NCI-H1694 (cell line): Measurements from ENCODE around the gene MARS1.
A peak's percentile ranks its signal among the peaks of the same experiment; 100 is the strongest.
"Not testable (repeated sequence)": the region's sequence is repeated elsewhere in the genome, so short reads cannot be mapped to it uniquely, and the experiment has no call there.

Experiments
- DNase-seq: peaks from one replicate; lab custom pipeline; 2025; lab: John Stamatoyannopoulos, UW

The MARS1 gene

DNA sequence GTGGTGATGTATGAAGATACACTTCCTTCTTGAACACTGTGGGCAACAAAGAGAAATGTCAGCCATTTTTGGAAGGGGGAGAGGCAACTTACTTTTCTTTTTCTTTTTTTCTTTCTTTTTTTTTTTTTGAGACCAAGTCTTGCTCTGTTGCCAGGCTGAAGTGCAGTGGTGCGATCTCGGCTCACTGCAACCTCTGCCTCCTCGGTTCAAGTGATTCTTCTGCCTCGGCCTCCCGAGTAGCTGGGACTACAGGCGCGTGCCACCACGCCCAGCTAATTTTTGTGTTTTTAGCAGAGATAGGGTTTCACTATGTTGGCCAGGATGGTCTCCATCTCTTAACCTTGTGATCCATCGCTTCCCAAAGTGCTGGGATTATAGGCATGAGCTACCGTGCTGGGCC lies 29.9 kb downstream of the MARS1 start:
- not testable (repeated sequence) for DNase-seq

DNA sequence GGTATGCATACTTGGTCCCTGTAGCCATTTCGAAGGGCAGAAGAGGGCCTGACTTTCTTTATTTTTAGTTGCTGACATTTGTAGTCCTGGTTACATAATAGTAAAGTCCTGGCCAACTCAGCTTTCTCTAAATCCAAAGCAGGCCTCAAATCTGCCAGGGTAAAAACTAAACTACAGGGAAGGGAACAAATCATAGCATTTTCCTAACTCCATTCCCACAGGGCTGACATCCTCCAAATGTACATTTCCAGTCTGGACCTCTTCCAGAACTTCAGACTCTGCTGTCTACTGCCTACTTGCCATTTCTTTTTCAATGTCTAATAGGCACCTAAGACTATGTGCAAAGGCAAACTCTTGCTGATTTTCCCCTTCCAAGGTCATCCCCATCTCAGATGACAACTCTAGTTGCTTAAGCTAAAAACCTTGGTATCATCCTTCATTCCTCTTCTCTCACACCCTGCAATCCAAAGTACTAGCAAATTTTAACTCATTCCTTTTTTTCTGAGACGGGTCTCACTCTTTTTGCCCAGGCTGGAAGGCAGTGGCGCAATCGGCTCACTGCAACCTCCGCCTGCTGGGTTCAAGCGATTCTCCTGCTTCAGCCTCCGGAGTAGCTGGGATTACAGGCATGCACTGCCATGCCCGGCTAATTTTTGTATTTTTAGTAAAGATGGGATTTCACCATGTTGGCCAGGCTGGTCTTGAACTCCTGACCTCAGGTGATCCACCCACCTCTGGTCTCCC lies 30.5 kb downstream of the MARS1 start:
- no peak for DNase-seq

DNA sequence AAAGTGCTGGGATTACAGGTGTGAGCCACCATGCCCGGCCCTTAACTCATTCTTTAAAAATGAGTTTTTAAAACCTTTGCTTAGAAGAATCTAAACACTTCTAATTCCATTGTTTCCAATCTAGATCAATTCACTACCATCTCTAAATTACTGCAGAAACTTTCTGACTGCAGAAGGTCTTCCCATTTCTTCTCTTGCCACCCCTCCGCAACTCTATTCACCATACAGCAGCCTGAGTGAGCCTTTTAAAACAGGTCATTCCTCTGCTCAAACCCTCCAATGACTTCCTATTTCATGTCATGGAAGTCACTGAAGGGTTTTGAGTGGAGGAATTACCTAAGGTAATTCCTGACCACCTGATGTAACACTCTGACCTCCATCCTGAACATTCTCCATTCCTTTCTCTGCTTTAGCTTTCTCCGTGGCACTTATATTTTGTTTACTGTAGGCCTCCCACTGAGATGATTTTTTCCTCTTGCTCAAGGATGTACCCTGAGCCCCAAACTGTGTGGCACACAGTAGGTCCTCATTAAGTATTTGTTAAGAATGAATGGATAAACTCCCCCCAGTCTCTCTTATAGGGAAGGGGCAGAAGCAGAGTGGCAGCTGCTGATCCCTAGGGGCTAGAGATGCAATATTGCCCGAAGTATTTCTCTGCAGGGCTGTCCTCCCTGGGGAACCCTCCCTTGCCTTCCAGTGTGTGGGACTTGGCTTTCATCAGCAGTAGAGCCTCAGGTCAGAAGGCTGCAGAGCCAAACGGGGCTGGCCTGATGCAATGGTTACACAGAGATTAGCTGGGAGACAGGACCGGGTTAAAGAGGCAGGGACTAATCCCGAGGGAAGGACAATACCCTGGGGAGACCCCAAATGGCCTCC lies 31.3 kb downstream of the MARS1 start:
- no peak for DNase-seq

DNA sequence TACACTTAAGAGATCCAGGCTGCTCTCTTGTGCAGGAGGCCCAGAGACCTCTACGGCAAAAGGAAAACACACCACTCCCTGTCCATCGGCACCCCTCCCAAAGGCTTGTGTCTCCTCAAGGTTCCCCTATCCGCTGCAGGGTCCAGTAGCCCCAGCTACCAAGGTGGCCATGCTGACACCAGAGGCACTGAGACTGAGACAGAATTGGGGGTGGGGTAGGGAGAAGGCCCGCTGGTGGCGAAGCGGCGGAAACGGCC lies 31.9 kb downstream of the MARS1 start:
- no peak for DNase-seq

DNA sequence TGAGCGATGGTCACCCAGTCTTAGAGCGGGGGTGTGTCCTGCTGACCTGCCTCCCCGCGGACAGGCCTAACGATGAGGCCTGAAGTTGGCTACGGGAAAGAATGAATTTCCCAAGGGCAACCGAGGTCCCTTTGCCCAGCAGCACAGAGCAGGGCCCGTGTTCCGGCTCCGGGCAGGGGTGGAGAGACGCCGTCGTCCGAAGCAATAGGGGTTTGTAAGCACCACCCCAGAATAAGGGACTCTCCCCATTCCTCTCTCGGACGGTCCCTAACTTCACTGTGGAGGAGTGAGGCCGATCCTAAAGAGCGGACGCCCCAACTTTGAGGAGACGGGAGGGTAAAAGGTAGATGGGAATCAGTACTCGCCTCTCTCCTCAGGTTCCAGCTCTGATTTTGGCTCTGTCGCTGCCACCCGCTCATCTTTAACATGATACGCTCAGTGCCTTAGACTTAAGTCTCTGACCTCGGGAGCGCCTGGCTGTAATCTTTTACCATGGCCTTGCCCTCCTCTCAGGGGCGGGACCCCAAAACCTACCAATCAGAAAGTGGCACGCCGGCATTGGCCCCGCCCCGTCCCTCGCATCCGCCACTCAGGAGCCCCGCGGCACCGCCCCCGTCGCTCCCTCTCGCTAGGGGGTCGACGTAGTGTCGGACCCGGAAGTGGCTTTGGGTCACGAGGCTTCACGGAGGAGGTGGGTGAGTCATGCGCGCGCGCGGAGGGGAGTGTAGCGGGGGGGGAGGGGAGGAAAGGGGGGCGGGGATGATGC lies 32.4 kb downstream of the MARS1 start, which contains the start of gene DDIT3:
DDIT3 (minus strand) TSS at position 462 of the 766 bp plus-strand sequence. CDS start 3,108 bp downstream, outside the sequence.
- DNase-seq = peak; percentile 95

DNA sequence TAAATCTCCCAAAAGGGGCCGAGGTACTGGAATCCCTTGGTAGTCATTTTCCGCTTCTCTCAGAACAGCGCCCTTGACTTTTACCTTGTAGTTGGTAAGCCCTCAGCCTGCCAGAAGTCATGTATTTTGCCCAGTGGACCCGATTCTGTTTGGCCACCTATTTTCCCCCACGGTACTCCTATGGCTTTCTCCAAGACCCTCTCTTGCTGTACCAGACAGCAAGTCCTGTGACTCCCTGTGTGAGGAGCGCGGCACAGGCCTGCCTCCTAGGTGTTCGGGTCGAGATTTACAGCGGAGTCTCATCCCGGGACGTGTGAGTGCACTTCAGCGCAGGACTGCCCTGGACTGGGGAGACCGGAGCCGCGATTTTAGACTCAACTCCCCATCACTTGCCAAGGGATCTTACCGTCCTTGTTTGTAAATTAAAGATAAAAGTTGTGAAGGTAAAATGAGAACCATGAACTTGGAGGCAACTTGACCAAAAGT lies 33.7 kb downstream of the MARS1 start:
- peak; percentile 35 for DNase-seq

DNA sequence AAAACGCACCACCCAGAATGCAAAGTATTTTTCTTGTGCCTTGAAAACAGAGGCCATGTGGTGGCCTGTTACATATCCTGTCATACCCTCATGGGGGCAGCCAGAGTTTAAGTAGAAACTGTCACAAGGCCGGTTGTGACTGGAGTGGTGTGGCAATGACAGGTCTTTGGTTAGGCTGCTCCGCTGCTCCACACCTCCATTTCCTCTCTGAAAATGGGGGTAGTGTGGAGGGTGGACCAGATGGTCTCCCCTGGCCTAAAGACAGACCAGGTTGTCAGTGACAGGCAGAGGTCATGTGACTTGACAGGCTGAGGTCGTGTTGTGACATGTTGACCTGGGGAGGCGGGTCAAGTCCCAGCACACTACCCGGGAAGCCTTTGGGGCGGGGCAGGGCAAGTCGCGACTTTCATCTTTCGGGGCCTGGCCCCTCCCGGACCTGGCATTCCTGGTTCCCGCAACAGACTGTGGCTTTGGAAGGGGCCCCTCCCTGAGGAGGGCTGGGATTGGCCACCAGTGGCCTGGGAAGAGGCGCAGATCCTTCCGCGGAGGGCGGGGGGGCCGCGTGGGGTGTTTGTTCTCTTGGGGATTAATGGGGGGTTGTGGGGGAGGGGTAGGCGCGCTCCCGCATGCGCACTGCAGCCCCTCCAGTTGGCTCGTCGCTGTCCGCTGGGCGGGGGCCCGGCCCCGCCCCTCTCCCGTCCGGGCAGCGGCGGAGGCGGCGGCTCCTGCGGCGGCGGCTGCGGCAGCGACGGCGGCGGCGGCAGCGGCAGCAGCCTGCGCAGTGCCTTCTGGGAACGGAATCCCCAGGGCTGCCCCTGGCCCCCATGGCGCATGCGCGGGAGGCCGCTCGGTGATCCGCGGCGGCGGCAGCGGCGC lies 34.4 kb downstream of the MARS1 start, which contains the start of gene MBD6:
MBD6 (plus strand) TSS at position 814 of the 876 bp plus-strand sequence. CDS start 1,480 bp downstream, outside the sequence.
- peak; percentile 90 for DNase-seq

DNA sequence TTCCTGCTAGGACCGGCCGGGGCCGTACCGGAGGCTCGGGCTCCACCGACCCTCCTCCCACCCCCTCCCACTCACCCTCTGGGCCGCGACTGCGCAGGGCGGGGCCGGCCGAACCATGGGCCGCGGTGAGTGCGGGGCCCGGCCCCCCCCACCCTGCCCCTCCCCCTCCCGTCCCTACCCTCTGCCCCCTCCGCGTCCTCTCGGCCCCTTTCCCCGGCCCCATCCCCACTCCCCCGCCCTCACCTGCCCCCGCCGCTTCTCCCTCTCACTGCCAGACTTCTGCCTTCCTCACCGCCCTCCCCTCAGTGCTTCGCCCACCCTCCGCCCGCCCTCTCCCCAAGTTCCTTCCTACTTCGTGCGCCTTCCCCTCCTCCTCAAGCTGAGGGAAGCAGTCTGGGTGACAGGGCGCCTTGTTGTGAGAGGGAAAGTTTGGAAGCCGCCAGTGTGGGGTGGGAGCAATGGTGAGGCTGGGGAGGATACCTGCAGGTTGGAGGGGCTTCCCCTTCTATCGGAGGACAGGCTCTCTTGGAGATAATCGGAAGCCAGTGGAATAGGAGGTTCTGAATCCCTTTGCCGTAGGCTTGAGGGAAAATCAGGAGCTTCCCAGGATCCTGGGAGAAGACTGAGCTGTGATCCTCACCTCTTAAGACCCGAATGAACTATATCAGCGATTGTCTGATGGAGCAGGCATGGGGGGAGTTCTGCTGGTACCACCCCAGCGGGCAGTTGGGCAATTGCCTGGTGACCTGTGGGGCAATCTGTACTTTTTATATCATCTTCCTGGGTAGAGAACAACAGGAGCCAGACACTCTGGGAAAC lies 35.2 kb downstream of the MARS1 start:
- DNase-seq = no peak

DNA sequence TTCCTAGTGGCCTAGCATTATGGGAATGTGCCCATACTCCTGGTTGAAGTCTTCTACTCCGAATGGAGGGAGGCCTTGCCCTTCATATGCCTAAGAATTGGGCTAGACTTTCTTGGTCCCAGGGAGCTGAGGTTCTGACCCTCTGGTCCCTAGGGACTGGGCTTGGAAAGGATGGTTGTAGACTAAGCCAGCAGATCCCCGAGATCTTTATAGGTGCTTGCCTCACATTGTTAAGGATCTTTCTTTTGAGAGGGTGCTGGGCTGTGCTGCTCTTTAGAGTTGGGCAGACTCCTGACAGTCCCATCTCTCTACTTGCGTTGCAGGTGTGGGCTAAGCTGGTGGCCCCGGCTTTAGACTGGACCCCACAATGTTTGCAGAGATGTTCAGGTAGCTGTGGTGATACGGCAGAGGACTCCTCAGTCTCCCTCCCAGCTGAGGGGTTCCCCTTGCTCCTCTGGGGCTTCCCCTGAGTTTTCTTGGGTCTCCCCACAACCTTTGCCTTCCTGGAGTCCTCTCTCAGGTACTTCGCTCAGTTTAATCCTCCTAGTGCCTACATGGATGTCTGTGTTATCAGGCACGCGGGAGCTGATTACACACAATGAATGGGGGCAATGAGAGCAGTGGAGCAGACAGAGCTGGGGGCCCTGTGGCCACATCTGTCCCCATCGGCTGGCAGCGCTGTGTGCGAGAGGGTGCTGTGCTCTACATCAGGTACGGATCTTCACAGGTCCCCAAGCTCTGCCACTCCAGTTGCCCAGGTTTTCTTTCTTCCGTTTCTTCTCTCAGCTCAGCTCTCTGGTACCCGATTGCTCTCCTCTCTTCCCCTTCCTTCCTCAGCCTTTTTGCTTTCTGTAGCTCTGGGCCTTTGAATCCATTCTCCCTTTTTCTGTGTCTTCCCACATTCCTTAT lies 36.1 kb downstream of the MARS1 start:
- no peak for DNase-seq

DNA sequence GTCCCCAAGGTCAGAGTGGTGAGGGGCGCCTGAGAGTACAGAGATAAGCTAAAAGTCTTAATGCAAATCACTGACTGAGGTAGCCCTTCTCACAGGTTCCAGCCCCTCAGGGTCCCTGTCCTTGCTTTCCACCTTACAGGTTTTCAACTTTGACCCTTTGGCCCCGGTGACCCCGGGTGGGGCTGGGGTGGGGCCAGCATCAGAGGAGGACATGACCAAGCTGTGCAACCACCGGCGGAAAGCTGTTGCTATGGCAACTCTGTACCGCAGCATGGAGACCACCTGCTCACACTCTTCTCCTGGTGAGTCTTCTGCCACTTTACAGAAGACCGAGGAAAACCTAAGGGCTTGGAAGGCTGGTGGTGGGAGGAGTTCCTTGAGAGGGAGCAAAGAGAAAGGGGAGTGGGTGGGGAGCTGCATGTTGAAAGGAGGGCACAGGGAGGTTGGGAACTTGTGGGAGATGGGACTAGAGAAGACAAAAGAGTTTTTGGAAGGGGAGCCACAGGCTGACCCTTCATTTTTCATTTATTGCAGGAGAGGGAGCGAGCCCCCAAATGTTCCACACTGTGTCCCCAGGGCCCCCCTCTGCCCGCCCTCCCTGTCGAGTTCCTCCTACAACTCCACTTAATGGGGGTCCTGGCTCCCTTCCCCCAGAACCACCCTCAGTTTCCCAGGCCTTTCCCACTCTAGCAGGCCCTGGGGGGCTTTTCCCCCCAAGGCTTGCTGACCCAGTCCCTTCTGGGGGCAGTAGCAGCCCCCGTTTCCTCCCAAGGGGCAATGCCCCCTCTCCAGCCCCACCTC lies 37.1 kb downstream of the MARS1 start:
- DNase-seq = no peak

DNA sequence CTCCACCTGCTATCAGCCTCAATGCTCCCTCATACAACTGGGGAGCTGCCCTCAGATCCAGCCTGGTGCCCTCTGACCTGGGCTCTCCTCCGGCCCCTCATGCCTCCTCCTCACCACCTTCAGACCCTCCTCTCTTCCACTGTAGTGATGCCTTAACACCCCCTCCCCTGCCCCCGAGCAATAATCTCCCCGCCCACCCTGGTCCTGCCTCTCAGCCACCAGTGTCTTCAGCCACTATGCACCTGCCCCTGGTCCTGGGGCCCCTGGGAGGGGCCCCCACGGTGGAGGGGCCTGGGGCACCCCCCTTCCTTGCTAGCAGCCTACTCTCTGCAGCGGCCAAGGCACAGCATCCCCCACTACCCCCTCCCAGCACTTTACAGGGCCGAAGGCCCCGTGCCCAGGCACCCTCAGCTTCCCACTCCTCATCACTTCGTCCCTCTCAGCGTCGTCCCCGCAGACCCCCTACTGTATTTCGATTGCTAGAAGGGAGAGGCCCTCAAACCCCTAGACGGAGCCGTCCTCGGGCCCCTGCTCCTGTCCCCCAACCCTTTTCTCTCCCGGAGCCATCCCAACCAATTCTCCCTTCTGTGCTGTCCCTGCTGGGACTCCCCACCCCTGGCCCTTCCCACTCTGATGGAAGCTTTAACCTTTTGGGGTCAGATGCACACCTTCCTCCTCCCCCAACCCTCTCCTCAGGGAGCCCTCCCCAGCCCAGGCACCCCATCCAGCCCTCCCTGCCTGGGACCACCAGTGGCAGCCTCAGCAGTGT lies 37.9 kb downstream of the MARS1 start:
- no peak for DNase-seq

DNA sequence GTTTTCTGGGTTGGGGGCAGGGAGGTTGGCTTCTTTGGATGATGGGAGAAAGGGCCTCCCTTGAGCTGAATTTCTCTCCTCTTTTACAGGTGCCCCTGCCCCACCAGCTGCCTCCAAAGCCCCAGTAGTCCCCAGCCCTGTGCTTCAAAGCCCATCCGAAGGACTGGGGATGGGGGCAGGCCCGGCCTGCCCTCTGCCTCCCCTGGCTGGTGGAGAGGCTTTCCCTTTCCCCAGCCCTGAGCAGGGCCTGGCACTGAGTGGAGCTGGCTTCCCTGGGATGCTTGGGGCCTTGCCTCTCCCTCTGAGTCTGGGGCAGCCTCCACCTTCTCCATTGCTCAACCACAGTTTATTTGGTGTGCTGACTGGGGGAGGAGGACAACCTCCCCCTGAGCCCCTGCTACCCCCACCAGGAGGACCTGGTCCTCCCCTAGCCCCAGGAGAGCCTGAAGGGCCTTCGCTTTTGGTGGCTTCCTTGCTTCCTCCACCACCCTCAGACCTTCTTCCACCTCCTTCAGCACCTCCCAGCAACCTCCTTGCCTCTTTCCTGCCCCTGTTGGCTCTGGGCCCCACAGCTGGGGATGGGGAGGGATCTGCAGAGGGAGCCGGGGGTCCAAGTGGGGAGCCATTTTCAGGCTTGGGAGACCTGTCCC lies 38.7 kb downstream of the MARS1 start:
- no peak for DNase-seq

DNA sequence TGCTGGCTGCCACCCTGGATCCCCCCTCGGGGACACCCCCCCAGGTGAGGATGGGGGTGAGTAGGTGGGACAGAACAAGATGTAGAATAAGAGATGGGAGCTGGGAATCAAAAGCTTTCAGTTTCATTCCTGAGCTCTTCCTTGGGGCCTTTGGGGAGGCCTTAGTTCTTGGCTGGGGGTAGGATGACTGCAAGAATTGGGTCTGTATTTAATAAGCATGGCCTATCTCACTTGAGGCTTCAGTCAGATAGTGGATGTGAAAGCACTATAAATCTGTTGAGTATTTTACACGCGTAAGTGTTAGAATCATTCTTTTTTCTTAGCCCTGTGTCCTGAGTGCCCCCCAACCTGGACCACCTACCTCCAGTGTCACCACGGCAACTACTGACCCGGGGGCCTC lies 39.3 kb downstream of the MARS1 start:
- DNase-seq = no peak

DNA sequence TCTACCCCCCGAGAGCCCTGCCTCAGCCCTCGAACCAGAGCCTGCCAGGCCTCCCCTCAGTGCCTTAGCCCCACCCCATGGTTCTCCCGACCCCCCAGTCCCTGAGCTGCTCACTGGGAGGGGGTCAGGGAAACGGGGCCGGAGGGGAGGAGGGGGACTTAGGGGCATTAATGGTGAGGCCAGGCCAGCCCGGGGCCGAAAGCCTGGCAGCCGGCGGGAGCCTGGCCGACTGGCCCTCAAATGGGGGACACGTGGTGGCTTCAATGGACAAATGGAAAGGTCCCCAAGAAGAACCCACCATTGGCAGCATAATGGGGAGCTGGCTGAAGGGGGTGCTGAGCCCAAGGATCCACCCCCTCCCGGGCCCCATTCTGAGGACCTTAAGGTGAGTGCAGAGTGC lies 40.3 kb downstream of the MARS1 start:
- DNase-seq = no peak

DNA sequence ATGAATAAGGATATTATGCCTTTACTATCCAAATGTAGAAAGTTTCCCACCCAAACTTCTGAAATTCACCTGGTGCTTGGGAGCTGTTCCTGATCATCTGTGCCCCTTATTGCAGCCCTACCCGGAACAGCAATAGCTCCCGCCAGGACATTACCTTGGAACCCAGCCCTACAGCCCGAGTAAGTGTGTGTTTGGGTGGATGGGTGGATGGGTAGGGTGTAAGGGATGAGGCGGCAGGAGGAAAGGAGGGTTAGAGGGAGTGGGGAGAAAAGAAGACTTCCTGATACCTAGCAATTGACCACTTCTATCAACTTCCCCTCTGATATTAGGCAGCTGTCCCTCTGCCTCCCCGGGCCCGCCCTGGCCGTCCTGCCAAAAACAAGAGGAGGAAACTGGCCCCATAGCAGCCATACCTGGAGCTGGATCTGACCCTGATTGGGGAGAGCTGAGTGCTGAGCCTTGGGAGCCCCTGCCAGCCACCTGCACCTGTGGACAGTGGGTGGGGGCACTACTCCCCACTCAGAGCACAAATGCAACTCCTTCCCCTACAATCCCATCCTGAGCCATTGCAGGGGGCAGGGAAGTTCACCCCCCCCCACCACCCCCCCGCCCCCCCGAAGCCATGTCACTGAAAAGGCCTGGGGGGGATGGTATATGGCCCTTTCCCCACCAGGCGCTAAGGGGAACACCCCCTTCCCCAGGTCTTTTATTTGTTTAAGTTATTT lies 41.1 kb downstream of the MARS1 start:
- DNase-seq = no peak

DNA sequence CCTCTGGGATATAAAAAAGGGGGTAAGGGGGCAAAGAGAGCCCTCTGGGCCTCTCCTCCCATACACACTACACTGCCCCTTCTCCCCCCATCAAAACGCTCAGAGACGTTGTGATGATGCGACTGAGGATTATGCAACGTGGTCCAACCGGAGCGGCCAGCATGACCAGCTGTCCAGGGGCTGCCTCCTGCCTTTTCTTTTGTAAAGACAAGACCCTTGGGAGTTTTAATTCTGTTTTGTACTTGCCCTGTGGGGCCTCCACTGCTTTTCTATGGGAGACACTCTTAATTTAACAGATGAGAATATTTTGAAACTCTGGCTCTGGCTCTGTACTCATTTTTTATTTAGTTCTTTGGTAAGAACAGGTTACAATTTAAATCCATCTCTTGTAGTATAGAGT lies 42.0 kb downstream of the MARS1 start:
- no peak for DNase-seq
